Vagina (tissue), 2 donors: ENCODE data around the gene NEMF. TPM values are rescaled to one million over a fixed set of nuclear protein-coding genes. Genes with fewer than 3 reads are reported as not detected.

ENCODE experiments used
- DNase-seq, 2 donors: peaks; one replicate each; pipeline ENCODE4 v3.0.0-alpha.2; 2017; ENCODE audit errors: extremely low spot score in 2 of 2
- H3K27ac ChIP-seq: fragments of 200-600 bp; sonication (generic); one replicate; pipeline ENCODE4 v1.5.1; 2019
- H3K27me3 ChIP-seq: fragments of 200-600 bp; sonication (generic); one replicate; pipeline ENCODE4 v1.5.1; 2019
- H3K36me3 ChIP-seq, 2 donors: fragments of 200-600 bp; sonication (generic); one replicate each; pipeline ENCODE4 v1.5.1; 2017 to 2019
- H3K4me1 ChIP-seq: fragments of 200-600 bp; sonication (generic); one replicate; pipeline ENCODE4 v1.5.1; 2019
- H3K4me3 ChIP-seq, 2 donors: fragments of 200-600 bp; sonication (generic); 1 replicate in 1 of 2; 2 replicates in 1 of 2; pipeline ENCODE4 v1.5.1; 2016 to 2019
- H3K9me3 ChIP-seq: fragments of 200-600 bp; sonication (generic); one replicate; pipeline ENCODE4 v1.5.1; 2019
- CTCF ChIP-seq, 3 experiments: fragments of 450-650 bp in 2 of 3; fragments of 200-600 bp in 1 of 3; sonication (generic) in 1 of 3; IDR thresholded peaks; one replicate each; pipeline ENCODE4 v1.5.1; 2017 to 2019; ENCODE audit warnings: antibody characterized with exemption in 3 of 3, mild to moderate bottlenecking in 2 of 3, moderate library complexity in 2 of 3
- POLR2A ChIP-seq, 2 donors: fragments of 450-650 bp; IDR thresholded peaks; one replicate each; pipeline ENCODE4 v1.6.1; 2017; ENCODE audit warnings: antibody characterized with exemption in 2 of 2, mild to moderate bottlenecking in 2 of 2, moderate library complexity in 2 of 2
- POLR2AphosphoS5 ChIP-seq, 2 donors: sonication (generic); formaldehyde crosslinking; IDR thresholded peaks; one replicate each; pipeline ENCODE4 v1.9.0; 2017; ENCODE audit warnings: antibody characterized with exemption in 2 of 2, mild to moderate bottlenecking in 2 of 2, low read depth in 1 of 2; ENCODE audit not compliant: insufficient read depth in 1 of 2
- intact Hi-C: fragments of 100-400 bp; cut with DNase I; formaldehyde crosslinking; loops from one replicate; pipeline ENCODE4 v1.15.1; 2023
- total RNA-seq: library from RNA; depleted of rRNA; stranded (reverse); fragments of >200 nt; gene quantifications from one replicate; pipeline ENCODE4 v1.2.3, GENCODE V29; 2016

NEMF gene
- total RNA-seq, 1 donor from 2014 or later, result 77.8 TPM

GRCh38 chr14:49861699-49862088, 9.1 kb upstream of the NEMF start:
- H3K4me3 ChIP-seq, result peak overlapping the region; percentile 51 to 64
- intact Hi-C loops, result loop anchor here (10.0 kb wide), 1 partner anchor 253 kb away; the partner anchor contains the start of gene VCPKMT
- peaks cover 12% of the 10 kb centered on the region for H3K4me1 ChIP-seq
- no peaks in the 10 kb centered on the region for H3K27me3 ChIP-seq
- peak in 1 of 2 donors; percentile 94 for DNase-seq
- H3K9me3 ChIP-seq, result no peaks in the 10 kb centered on the region
- TF ChIP-seq CTCF (IDR thresholded peaks at IDR 0.05) (no peak), POLR2A (IDR thresholded peaks at IDR 0.05) (no peak), POLR2AphosphoS5 (IDR thresholded peaks at IDR 0.05; ENCODE audit: insufficient read depth in 1 of 2, low read depth in 1 of 2) (no peak)
- peak overlapping the region; percentile 95 for H3K27ac ChIP-seq
- no peaks in the 10 kb centered on the region for H3K36me3 ChIP-seq

- no peaks in the 10 kb centered on the region for H3K27me3 ChIP-seq
- H3K9me3 ChIP-seq, result no peaks in the 10 kb centered on the region
- H3K4me3 ChIP-seq, result peak overlapping the region; percentile 51 to 64
- intact Hi-C loops, result loop anchor here (10.0 kb wide), 1 partner anchor 254 kb away; the partner anchor contains the start of gene VCPKMT
- TF ChIP-seq CTCF (IDR thresholded peaks at IDR 0.05) (no peak), POLR2A (IDR thresholded peaks at IDR 0.05) (no peak)
- H3K4me1 ChIP-seq, result peaks cover 12% of the 10 kb centered on the region
- H3K27ac ChIP-seq, result peak overlapping the region; percentile 95
- no peak for DNase-seq
- no peaks in the 10 kb centered on the region for H3K36me3 ChIP-seq
These were observed 8.6 kb upstream of the NEMF start for GRCh38 chr14:49860988-49861698.

GRCh38 chr14:49858383-49858782, 5.8 kb upstream of the NEMF start:
- DNase-seq, result no peak
- Histone ChIP-seq H3K27me3 (no peaks in the 10 kb centered on the region), H3K27ac (no peak overlapping the region), H3K4me1 (no peaks in the 10 kb centered on the region), H3K4me3 (no peak overlapping the region), H3K36me3 (no peaks in the 10 kb centered on the region), H3K9me3 (no peaks in the 10 kb centered on the region)
- intact Hi-C loops, result no loop called here
- TF ChIP-seq CTCF (IDR thresholded peaks at IDR 0.05), result no peak
- TF ChIP-seq POLR2AphosphoS5 (IDR thresholded peaks at IDR 0.05; ENCODE audit: insufficient read depth in 1 of 2, low read depth in 1 of 2), result no peak
- no peak for TF ChIP-seq POLR2A (IDR thresholded peaks at IDR 0.05)

- Histone ChIP-seq H3K27me3 (no peaks in the 10 kb centered on the region), H3K4me3 (no peak overlapping the region), H3K9me3 (no peaks in the 10 kb centered on the region), H3K36me3 (no peaks in the 10 kb centered on the region), H3K27ac (no peak overlapping the region), H3K4me1 (no peaks in the 10 kb centered on the region)
- TF ChIP-seq POLR2A (IDR thresholded peaks at IDR 0.05) (no peak), POLR2AphosphoS5 (IDR thresholded peaks at IDR 0.05; ENCODE audit: insufficient read depth in 1 of 2, low read depth in 1 of 2) (no peak), CTCF (IDR thresholded peaks at IDR 0.05) (no peak)
- intact Hi-C loops, result no loop called here
- no peak for DNase-seq
These were observed 4.9 kb upstream of the NEMF start for GRCh38 chr14:49857427-49858003.
